H9 (cell line): ENCODE measurements around the gene API5. TPM values are rescaled to one million over a fixed set of nuclear protein-coding genes. Genes with fewer than 3 reads are reported as not detected.

Source experiments
- DNase-seq: peaks from one replicate; pipeline ENCODE4 v3.0.0-alpha.2; 2017
- H2AFZ ChIP-seq: one replicate; pipeline ENCODE4 v1.6.1; 2013; ENCODE audit warnings: mild to moderate bottlenecking, low read length, control low read depth, moderate library complexity
- H2AK5ac ChIP-seq: 2 replicates; pipeline ENCODE4 v1.6.1; 2013; ENCODE audit warnings: low read length, control low read depth, mixed read lengths; ENCODE audit not compliant: insufficient read length
- H2BK120ac ChIP-seq: one replicate; pipeline ENCODE4 v1.6.1; 2013; ENCODE audit warnings: low read depth, mild to moderate bottlenecking, low read length, control low read depth, inconsistent platforms; ENCODE audit not compliant: poor library complexity, severe bottlenecking
- H2BK12ac ChIP-seq: 2 replicates; pipeline ENCODE4 v1.6.1; 2013; ENCODE audit warnings: low read length, control low read depth, mixed read lengths, low read depth; ENCODE audit not compliant: insufficient read length
- H2BK15ac ChIP-seq: 2 replicates; pipeline ENCODE4 v1.6.1; 2013; ENCODE audit warnings: low read depth, low read length, control low read depth
- H2BK20ac ChIP-seq: one replicate; pipeline ENCODE4 v1.6.1; 2013; ENCODE audit warnings: low read depth, mild to moderate bottlenecking, low read length, control low read depth, inconsistent platforms; ENCODE audit not compliant: poor library complexity, severe bottlenecking
- H2BK5ac ChIP-seq: 2 replicates; pipeline ENCODE4 v1.6.1; 2013; ENCODE audit warnings: low read length, control low read depth, mixed read lengths; ENCODE audit not compliant: insufficient read length
- H3K14ac ChIP-seq: 2 replicates; pipeline ENCODE4 v1.6.1; 2013; ENCODE audit warnings: low read length, control low read depth; ENCODE audit not compliant: insufficient read depth
- H3K18ac ChIP-seq: 2 replicates; pipeline ENCODE4 v1.6.1; 2013; ENCODE audit warnings: low read depth, mild to moderate bottlenecking, mixed read lengths, low read length, control low read depth; ENCODE audit not compliant: insufficient read length
- H3K23ac ChIP-seq: 2 replicates; pipeline ENCODE4 v1.6.1; 2013; ENCODE audit warnings: low read length, control low read depth, mixed read lengths, low read depth; ENCODE audit not compliant: insufficient read length
- H3K23me2 ChIP-seq: 2 replicates; pipeline ENCODE4 v1.6.1; 2013; ENCODE audit warnings: low read depth, mild to moderate bottlenecking, mixed read lengths, low read length, control low read depth; ENCODE audit not compliant: insufficient read length, poor library complexity, severe bottlenecking
- H3K27ac ChIP-seq: 2 replicates; pipeline ENCODE4 v1.5.1; 2013; ENCODE audit warnings: low read length, control low read depth, mixed read lengths, low read depth; ENCODE audit not compliant: insufficient read length
- H3K27me3 ChIP-seq: 2 replicates; pipeline ENCODE4 v1.6.1; 2013; ENCODE audit warnings: low read length, control low read depth, inconsistent platforms; ENCODE audit not compliant: insufficient read depth
- H3K4ac ChIP-seq: 2 replicates; pipeline ENCODE4 v1.6.1; 2013; ENCODE audit warnings: low read depth, mild to moderate bottlenecking, control low read depth, inconsistent platforms, low read length, moderate library complexity
- H3K4me1 ChIP-seq: 2 replicates; pipeline ENCODE4 v1.6.1; 2013; ENCODE audit warnings: low read length, control low read depth, inconsistent platforms; ENCODE audit not compliant: insufficient read depth
- H3K4me2 ChIP-seq: 2 replicates; pipeline ENCODE4 v1.6.1; 2013; ENCODE audit warnings: low read length, control low read depth, mixed read lengths; ENCODE audit not compliant: insufficient read length, insufficient read depth
- H3K56ac ChIP-seq: 2 replicates; pipeline ENCODE4 v1.6.1; 2013; ENCODE audit warnings: low read depth, mild to moderate bottlenecking, mixed read lengths, low read length, control low read depth; ENCODE audit not compliant: insufficient read length
- H3K79me1 ChIP-seq: 2 replicates; pipeline ENCODE4 v1.6.1; 2013; ENCODE audit warnings: low read depth, mild to moderate bottlenecking, moderate library complexity, low read length, control low read depth, inconsistent platforms; ENCODE audit not compliant: insufficient read depth, poor library complexity, severe bottlenecking
- H3K79me2 ChIP-seq: 2 replicates; pipeline ENCODE4 v1.6.1; 2013; ENCODE audit warnings: low read length, control low read depth, inconsistent platforms; ENCODE audit not compliant: insufficient read depth
- H3K9ac ChIP-seq: 2 replicates; pipeline ENCODE4 v1.6.1; 2013; ENCODE audit warnings: low read length, control low read depth, mixed read lengths; ENCODE audit not compliant: insufficient read length; ENCODE audit errors: extremely low read depth
- H3K9me3 ChIP-seq: one replicate; pipeline ENCODE4 v1.6.1; 2013; ENCODE audit warnings: low read depth, low read length, inconsistent platforms; ENCODE audit not compliant: control insufficient read depth
- H3T11ph ChIP-seq: one replicate; pipeline ENCODE4 v1.6.1; 2013; ENCODE audit warnings: mild to moderate bottlenecking, low read length, control low read depth, inconsistent platforms
- H4K20me1 ChIP-seq: one replicate; pipeline ENCODE4 v1.6.1; 2013; ENCODE audit not compliant: control insufficient read depth, insufficient read length, insufficient read depth
- H4K5ac ChIP-seq: 2 replicates; pipeline ENCODE4 v1.6.1; 2013; ENCODE audit warnings: low read depth, mild to moderate bottlenecking, mixed read lengths, low read length, control low read depth; ENCODE audit not compliant: insufficient read length
- H4K8ac ChIP-seq: replicated peaks from 2 replicates; pipeline ENCODE4 v1.6.1; 2013; ENCODE audit warnings: low read length, control low read depth, mixed read lengths, low read depth; ENCODE audit not compliant: insufficient read length
- H4K91ac ChIP-seq: 2 replicates; pipeline ENCODE4 v1.6.1; 2013; ENCODE audit warnings: low read depth, mild to moderate bottlenecking, moderate library complexity, mixed read lengths, low read length, control low read depth; ENCODE audit not compliant: insufficient read length
- H3K27ac Mint-ChIP-seq, 3 experiments: 2 replicates in 2 of 3; 3 replicates in 1 of 3; pipeline ENCODE4 v1.8.0; 2020 to 2021; ENCODE audit warnings: mixed read lengths in 3 of 3, mild to moderate bottlenecking in 1 of 3, moderate library complexity in 1 of 3
- H3K27me3 Mint-ChIP-seq: 2 replicates; pipeline ENCODE4 v1.8.0; 2021; ENCODE audit warnings: low read depth, mild to moderate bottlenecking, moderate library complexity, mixed read lengths
- H3K36me3 Mint-ChIP-seq, 3 experiments: 2 replicates in 2 of 3; 3 replicates in 1 of 3; pipeline ENCODE4 v1.8.0; 2020 to 2021; ENCODE audit warnings: low read depth in 3 of 3, mixed read lengths in 3 of 3; ENCODE audit not compliant: insufficient read depth in 1 of 3
- H3K4me1 Mint-ChIP-seq, 2 experiments: 2 replicates each; pipeline ENCODE4 v1.8.0; 2020; ENCODE audit warnings: mixed read lengths in 2 of 2
- H3K4me3 Mint-ChIP-seq, 2 experiments: 2 replicates in 1 of 2; 3 replicates in 1 of 2; pipeline ENCODE4 v1.8.0; 2020 to 2021; ENCODE audit warnings: mild to moderate bottlenecking in 2 of 2, mixed read lengths in 2 of 2, moderate library complexity in 1 of 2
- H3K9me3 Mint-ChIP-seq, 2 experiments: 2 replicates in 1 of 2; 3 replicates in 1 of 2; pipeline ENCODE4 v1.8.0; 2020; ENCODE audit warnings: mild to moderate bottlenecking in 2 of 2, mixed read lengths in 2 of 2, moderate library complexity in 1 of 2
- CTCF ChIP-seq: fragments of 200-600 bp; sonication (generic); conservative IDR thresholded peaks from 3 replicates; pipeline ENCODE4 v1.8.0; 2021; ENCODE audit warnings: antibody characterized with exemption, mild to moderate bottlenecking
- total RNA-seq: library from RNA; stranded (reverse); gene quantifications from 2 replicates; pipeline ENCODE4 v1.2.1, GENCODE V29; 2021

API5 gene
- total RNA-seq, 1 experiment from 2014 or later, result 147 TPM

- H3K9me3 Mint-ChIP-seq, result peaks cover 0 to 3% of the 10 kb centered on the region in 2 experiments; a peak in 3 of 5 replicates
- H3K36me3 Mint-ChIP-seq, result peaks cover 0 to 5% (median 3%) of the 10 kb centered on the region in 3 experiments; a peak in 4 of 7 replicates
- H2BK15ac ChIP-seq, result no peak overlapping the region
- H3K23ac ChIP-seq, result no peak overlapping the region
- H3K9me3 ChIP-seq, result no peaks in the 10 kb centered on the region
- H4K8ac ChIP-seq, result no peak overlapping the region
- H3K27ac ChIP-seq, result no peak overlapping the region
- peaks cover 4% of the 10 kb centered on the region for H3K23me2 ChIP-seq
- peaks cover 6% of the 10 kb centered on the region for H3K27me3 Mint-ChIP-seq
- no peak overlapping the region for H2BK20ac ChIP-seq
- no peak overlapping the region for H3K9ac ChIP-seq
- H3K27ac Mint-ChIP-seq, result no peak overlapping the region
- H2BK120ac ChIP-seq, result no peak overlapping the region
- no peak overlapping the region for H4K91ac ChIP-seq
- H3K4me1 ChIP-seq, result peaks cover 4% of the 10 kb centered on the region
- H3K4me3 Mint-ChIP-seq, result no peak overlapping the region
- H3K18ac ChIP-seq, result no peak overlapping the region
- DNase-seq, result no peak
- H4K20me1 ChIP-seq, result no peaks in the 10 kb centered on the region
- H2AFZ ChIP-seq, result no peak overlapping the region
- no peak overlapping the region for H3K4ac ChIP-seq
- no peaks in the 10 kb centered on the region for H3K27me3 ChIP-seq
- H2AK5ac ChIP-seq, result no peak overlapping the region
- no peaks in the 10 kb centered on the region for H3K79me1 ChIP-seq
- H3K56ac ChIP-seq, result no peak overlapping the region
- H3K79me2 ChIP-seq, result peaks cover 13% of the 10 kb centered on the region; the same call in 1 of the 2 replicates
- H3T11ph ChIP-seq, result no peak overlapping the region
- no peak for TF ChIP-seq CTCF
- no peak overlapping the region for H4K5ac ChIP-seq
- H3K14ac ChIP-seq, result no peak overlapping the region
- H2BK5ac ChIP-seq, result no peak overlapping the region
- no peak overlapping the region for H2BK12ac ChIP-seq
- peaks cover 38% of the 10 kb centered on the region in 2 experiments for H3K4me1 Mint-ChIP-seq
- no peak overlapping the region for H3K4me2 ChIP-seq
Measured at GRCh38 chr11:43356336-43356735, 44.5 kb downstream of the API5 start.
